Hepatocyte (in vitro differentiated cells): Measurements from ENCODE around the gene ZNF518A. TPM values are rescaled to one million over a fixed set of nuclear protein-coding genes. Genes with fewer than 3 reads are reported as not detected.
"Not testable (repeated sequence)": the region's sequence is repeated elsewhere in the genome, so short reads cannot be mapped to it uniquely, and the experiment has no call there.

Experiments used
- DNase-seq: peaks from one replicate; pipeline ENCODE4 v3.0.0-alpha.2; 2016; ENCODE audit warnings: low spot score
- H2AFZ ChIP-seq: fragments of 200-600 bp; sonication (generic); 2 replicates; pipeline ENCODE4 v1.6.0; 2016; ENCODE audit warnings: antibody characterized with exemption, mild to moderate bottlenecking
- H3K27ac ChIP-seq: fragments of 200-600 bp; sonication (generic); 2 replicates; pipeline ENCODE4 v1.5.1; 2016; ENCODE audit warnings: mild to moderate bottlenecking
- H3K27me3 ChIP-seq: fragments of 200-600 bp; sonication (generic); 2 replicates; pipeline ENCODE4 v1.6.1; 2016
- H3K36me3 ChIP-seq: fragments of 200-600 bp; sonication (generic); replicated peaks from 2 replicates; pipeline ENCODE4 v1.5.1; 2016; ENCODE audit warnings: low read depth; ENCODE audit not compliant: insufficient read depth
- H3K4me1 ChIP-seq: fragments of 200-600 bp; sonication (generic); 2 replicates; pipeline ENCODE4 v1.5.1; 2016; ENCODE audit warnings: mild to moderate bottlenecking, moderate library complexity; ENCODE audit not compliant: insufficient read depth
- H3K4me2 ChIP-seq: fragments of 200-600 bp; sonication (generic); 2 replicates; pipeline ENCODE4 v1.6.0; 2016
- H3K4me3 ChIP-seq: fragments of 200-600 bp; sonication (generic); 2 replicates; pipeline ENCODE4 v1.5.1; 2016; ENCODE audit warnings: mild to moderate bottlenecking
- H3K79me2 ChIP-seq: fragments of 200-600 bp; sonication (generic); 2 replicates; pipeline ENCODE4 v1.6.0; 2017; ENCODE audit warnings: mild to moderate bottlenecking
- H3K9me2 ChIP-seq: fragments of 200-600 bp; sonication (generic); replicated peaks from 2 replicates; pipeline ENCODE4 v1.6.0; 2017; ENCODE audit warnings: mild to moderate bottlenecking; ENCODE audit not compliant: insufficient read depth
- H3K9me3 ChIP-seq: fragments of 200-600 bp; sonication (generic); 2 replicates; pipeline ENCODE4 v1.5.1; 2016; ENCODE audit warnings: low read depth, mild to moderate bottlenecking
- H4K20me1 ChIP-seq: fragments of 200-600 bp; sonication (generic); 2 replicates; pipeline ENCODE4 v1.6.0; 2016; ENCODE audit warnings: mild to moderate bottlenecking; ENCODE audit not compliant: insufficient read depth, poor library complexity, severe bottlenecking
- CTCF ChIP-seq: fragments of 200-600 bp; sonication (generic); IDR thresholded peaks from 2 replicates; pipeline ENCODE4 v1.5.1; 2016; ENCODE audit warnings: antibody characterized with exemption, mild to moderate bottlenecking; ENCODE audit not compliant: poor library complexity
- EZH2 ChIP-seq: fragments of 200-600 bp; sonication (generic); IDR thresholded peaks from 2 replicates; pipeline ENCODE4 v1.6.1; 2016; ENCODE audit warnings: antibody characterized with exemption, mild to moderate bottlenecking, borderline replicate concordance
- EZH2phosphoT487 ChIP-seq: fragments of 200-600 bp; sonication (generic); IDR thresholded peaks from one replicate; pipeline ENCODE4 v1.6.1; 2018; ENCODE audit warnings: antibody characterized with exemption, mild to moderate bottlenecking, low read depth, moderate library complexity; ENCODE audit not compliant: unreplicated experiment, severe bottlenecking
- WGBS: methylation state at CpG from one replicate; pipeline ENCODE4 v1.1.6; 2016; ENCODE audit warnings: low lambda C conversion rate; ENCODE audit errors: missing lambda C conversion rate; 5-methylcytosine and 5-hydroxymethylcytosine counted together
- polyA plus RNA-seq: library from polyadenylated mRNA; unstranded; fragments of >200 nt; fragmentation: Nextera tagmentation; extraction: Ambion mirVana; gene quantifications from 2 replicates; pipeline ENCODE4 v1.2.1, GENCODE V29; 2016
- total RNA-seq: library from RNA; depleted of rRNA; stranded (reverse); fragments of >200 nt; gene quantifications from 2 replicates; pipeline ENCODE4 v1.2.3, GENCODE V29; 2014

The ZNF518A gene
- total and polyA plus RNA-seq, 2 experiments from 2014 or later: 16.2 to 26.0 TPM

GRCh38 chr10:96172666-96173065 lies 42.6 kb downstream of the ZNF518A start:
- no peak overlapping the region for H3K4me3 ChIP-seq
- TF ChIP-seq CTCF (no peak), EZH2phosphoT487 (no peak), EZH2 (no peak)
- peaks cover 3% of the 10 kb centered on the region for H3K9me3 ChIP-seq
- 94% methylated on average over 1 of the region's 1 CpG for WGBS
- H3K36me3 ChIP-seq: no peaks in the 10 kb centered on the region
- H3K4me1 ChIP-seq: no peaks in the 10 kb centered on the region
- no peaks in the 10 kb centered on the region for H4K20me1 ChIP-seq
- no peak overlapping the region for H2AFZ ChIP-seq
- no peaks in the 10 kb centered on the region for H3K27me3 ChIP-seq
- no peaks in the 10 kb centered on the region for H3K9me2 ChIP-seq
- DNase-seq: no peak
- no peak overlapping the region for H3K4me2 ChIP-seq
- H3K79me2 ChIP-seq: no peaks in the 10 kb centered on the region
- H3K27ac ChIP-seq: no peak overlapping the region

DNA sequence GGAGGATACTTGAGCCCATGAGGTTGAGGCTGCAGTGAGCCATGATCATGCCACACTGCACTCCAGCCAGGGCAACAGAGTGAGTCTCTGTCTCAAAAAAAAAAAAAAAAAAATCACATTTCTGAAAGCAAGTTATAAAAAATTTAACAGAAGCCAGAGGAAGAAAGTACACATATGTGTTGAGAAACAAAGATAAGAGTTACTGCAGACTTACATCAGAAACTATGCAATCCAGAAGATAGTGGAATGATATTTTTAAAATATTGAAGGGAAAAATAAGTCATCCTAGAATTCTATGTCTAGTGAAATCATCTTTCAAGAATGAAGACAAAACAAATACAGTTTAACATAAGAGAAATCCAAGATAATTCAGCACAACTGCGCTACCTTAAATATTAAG lies 46.9 kb downstream of the ZNF518A start:
- no peak for DNase-seq
- no peaks in the 10 kb centered on the region for H3K27me3 ChIP-seq
- WGBS: 98% methylated on average over 1 of the region's 1 CpG

GRCh38 chr10:96188421-96188820 lies 58.3 kb downstream of the ZNF518A start:
- TF ChIP-seq EZH2phosphoT487 (no peak), CTCF (no peak)
- Histone ChIP-seq H3K27me3 (no peaks in the 10 kb centered on the region), H3K9me2 (peaks cover under 1% of the 10 kb centered on the region), H3K4me3 (no peak overlapping the region), H2AFZ (no peak overlapping the region), H3K27ac (no peak overlapping the region), H4K20me1 (no peaks in the 10 kb centered on the region), H3K4me2 (no peak overlapping the region), H3K4me1 (no peaks in the 10 kb centered on the region), H3K9me3 (no peaks in the 10 kb centered on the region), H3K79me2 (no peaks in the 10 kb centered on the region), H3K36me3 (no peaks in the 10 kb centered on the region)
- no peak for DNase-seq
- 78% methylated on average over 2 of the region's 2 CpGs for WGBS

More for the DNA sequence above, 46.9 kb downstream of the ZNF518A start:
- no peaks in the 10 kb centered on the region for H4K20me1 ChIP-seq
- no peaks in the 10 kb centered on the region for H3K79me2 ChIP-seq
- H3K4me1 ChIP-seq: no peaks in the 10 kb centered on the region
- no peak overlapping the region for H2AFZ ChIP-seq
- no peak overlapping the region for H3K4me3 ChIP-seq
- TF ChIP-seq EZH2 (no peak), CTCF (no peak), EZH2phosphoT487 (no peak)
- no peaks in the 10 kb centered on the region for H3K9me2 ChIP-seq
- no peaks in the 10 kb centered on the region for H3K36me3 ChIP-seq
- no peak overlapping the region for H3K4me2 ChIP-seq
- H3K27ac ChIP-seq: no peak overlapping the region
- H3K9me3 ChIP-seq: peaks cover 3% of the 10 kb centered on the region

GRCh38 chr10:96188916-96189315 lies 58.8 kb downstream of the ZNF518A start:
- TF ChIP-seq CTCF (no peak), EZH2phosphoT487 (no peak), EZH2 (no peak)
- H3K36me3 ChIP-seq: no peaks in the 10 kb centered on the region
- H3K9me2 ChIP-seq: peaks cover 3% of the 10 kb centered on the region
- H4K20me1 ChIP-seq: no peaks in the 10 kb centered on the region
- no peak overlapping the region for H3K27ac ChIP-seq
- H3K27me3 ChIP-seq: no peaks in the 10 kb centered on the region
- WGBS: 91% methylated on average over 1 of the region's 1 CpG
- no peak for DNase-seq
- no peaks in the 10 kb centered on the region for H3K4me1 ChIP-seq
- H3K9me3 ChIP-seq: no peaks in the 10 kb centered on the region
- no peak overlapping the region for H3K4me3 ChIP-seq
- no peak overlapping the region for H3K4me2 ChIP-seq
- H2AFZ ChIP-seq: no peak overlapping the region
- no peaks in the 10 kb centered on the region for H3K79me2 ChIP-seq

GRCh38 chr10:96189505-96189904 lies 59.4 kb downstream of the ZNF518A start:
- not testable (repeated sequence) for H2AFZ ChIP-seq, DNase-seq, H3K36me3 ChIP-seq, H4K20me1 ChIP-seq, H3K27ac ChIP-seq, H3K4me3 ChIP-seq, H3K9me3 ChIP-seq, H3K27me3 ChIP-seq, H3K9me2 ChIP-seq, H3K79me2 ChIP-seq, H3K4me1 ChIP-seq, H3K4me2 ChIP-seq
- WGBS: 71% methylated on average over 1 of the region's 1 CpG
